OCI-LY3 (cell line): ENCODE measurements around the gene JARID2.

Experiments
- EZH2phosphoT487 ChIP-seq: fragments of 200-600 bp; shearing (Covaris generic); IDR thresholded peaks from 2 replicates; pipeline ENCODE4 v1.6.1; 2018; ENCODE audit warnings: antibody characterized with exemption, mixed run types, low read depth
- TF ChIP-seq, protein P1 (sequence below): fragments of 200-600, 300-600 bp; sonication (generic); IDR thresholded peaks from 2 replicates; pipeline ENCODE4 v1.5.1; 2014; ENCODE audit warnings: antibody characterized with exemption, low read length, low read depth

DNA sequence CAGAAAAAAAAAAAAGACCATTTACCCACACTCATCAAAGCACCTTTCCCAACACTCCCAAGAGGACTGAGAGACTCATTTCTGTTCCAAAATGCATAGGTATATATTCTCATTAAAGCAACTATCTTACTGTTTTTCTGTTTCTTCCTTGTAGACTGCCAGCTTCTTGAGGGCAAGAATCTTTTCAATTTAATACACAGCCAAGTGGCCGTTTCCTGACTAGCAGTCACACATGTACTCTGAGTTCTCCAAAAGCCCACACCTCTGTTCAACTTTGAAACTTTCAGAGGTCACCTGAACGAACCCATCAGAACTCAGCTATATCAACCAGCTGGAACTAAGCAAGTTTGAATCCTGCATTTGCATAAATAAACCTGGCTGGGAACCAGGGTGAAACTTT lies 324.3 kb downstream of the JARID2 start:
- TF ChIP-seq, protein P1, sequence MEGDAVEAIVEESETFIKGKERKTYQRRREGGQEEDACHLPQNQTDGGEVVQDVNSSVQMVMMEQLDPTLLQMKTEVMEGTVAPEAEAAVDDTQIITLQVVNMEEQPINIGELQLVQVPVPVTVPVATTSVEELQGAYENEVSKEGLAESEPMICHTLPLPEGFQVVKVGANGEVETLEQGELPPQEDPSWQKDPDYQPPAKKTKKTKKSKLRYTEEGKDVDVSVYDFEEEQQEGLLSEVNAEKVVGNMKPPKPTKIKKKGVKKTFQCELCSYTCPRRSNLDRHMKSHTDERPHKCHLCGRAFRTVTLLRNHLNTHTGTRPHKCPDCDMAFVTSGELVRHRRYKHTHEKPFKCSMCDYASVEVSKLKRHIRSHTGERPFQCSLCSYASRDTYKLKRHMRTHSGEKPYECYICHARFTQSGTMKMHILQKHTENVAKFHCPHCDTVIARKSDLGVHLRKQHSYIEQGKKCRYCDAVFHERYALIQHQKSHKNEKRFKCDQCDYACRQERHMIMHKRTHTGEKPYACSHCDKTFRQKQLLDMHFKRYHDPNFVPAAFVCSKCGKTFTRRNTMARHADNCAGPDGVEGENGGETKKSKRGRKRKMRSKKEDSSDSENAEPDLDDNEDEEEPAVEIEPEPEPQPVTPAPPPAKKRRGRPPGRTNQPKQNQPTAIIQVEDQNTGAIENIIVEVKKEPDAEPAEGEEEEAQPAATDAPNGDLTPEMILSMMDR: no peak
- TF ChIP-seq EZH2phosphoT487: no peak
